NB4 (cell line): ENCODE data around the gene MEX3D.

ENCODE experiments used
- DNase-seq: peaks from one replicate; pipeline ENCODE4 v3.0.0; 2010; ENCODE audit warnings: low read depth
- H3K4me3 ChIP-seq: one replicate; pipeline ENCODE4 v1.5.1; 2011; ENCODE audit warnings: mild to moderate bottlenecking, low read depth, low read length, moderate library complexity
- CTCF ChIP-seq: IDR thresholded peaks from one replicate; pipeline ENCODE4 v1.5.1; 2012; ENCODE audit warnings: low read depth, low read length
- MYC ChIP-seq: IDR thresholded peaks from 2 replicates; pipeline ENCODE4 v1.6.1; 2011; ENCODE audit warnings: low read depth, low read length
- POLR2A ChIP-seq: IDR thresholded peaks from 2 replicates; pipeline ENCODE4 v1.6.1; 2011; ENCODE audit warnings: mild to moderate bottlenecking; ENCODE audit not compliant: insufficient read length; ENCODE audit errors: extremely low read depth
- TF ChIP-seq, protein P1 (sequence below): IDR thresholded peaks from 2 replicates; pipeline ENCODE4 v1.6.1; 2011; ENCODE audit warnings: low read depth, low read length

Gene MEX3D

DNA sequence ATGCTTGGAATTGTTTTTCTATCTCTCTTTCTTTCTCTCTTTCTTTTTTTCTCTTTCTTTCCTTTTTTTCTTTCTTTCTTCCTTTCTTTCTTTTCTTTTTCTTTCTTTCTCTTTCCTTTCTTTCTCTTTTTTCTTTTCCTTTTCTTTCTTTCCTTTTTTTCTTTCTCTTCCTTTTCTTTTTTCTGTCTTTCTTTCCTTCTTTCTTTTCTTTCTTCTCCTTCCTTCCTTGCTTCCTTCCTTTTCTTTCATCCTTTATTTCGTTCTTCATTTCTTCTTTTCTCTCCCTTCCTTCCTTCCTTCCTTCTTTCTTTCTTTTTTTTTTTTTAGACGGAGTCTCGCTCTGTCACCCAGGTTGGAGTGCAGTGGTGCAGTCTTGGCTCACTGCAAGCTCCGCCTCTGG is 1.9 kb upstream of the MEX3D start:
- no peak overlapping the region for H3K4me3 ChIP-seq
- TF ChIP-seq POLR2A (no peak), CTCF (no peak), MYC (no peak)
- TF ChIP-seq, protein P1, sequence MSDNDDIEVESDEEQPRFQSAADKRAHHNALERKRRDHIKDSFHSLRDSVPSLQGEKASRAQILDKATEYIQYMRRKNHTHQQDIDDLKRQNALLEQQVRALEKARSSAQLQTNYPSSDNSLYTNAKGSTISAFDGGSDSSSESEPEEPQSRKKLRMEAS, result no peak
- DNase-seq, result no peak

DNA sequence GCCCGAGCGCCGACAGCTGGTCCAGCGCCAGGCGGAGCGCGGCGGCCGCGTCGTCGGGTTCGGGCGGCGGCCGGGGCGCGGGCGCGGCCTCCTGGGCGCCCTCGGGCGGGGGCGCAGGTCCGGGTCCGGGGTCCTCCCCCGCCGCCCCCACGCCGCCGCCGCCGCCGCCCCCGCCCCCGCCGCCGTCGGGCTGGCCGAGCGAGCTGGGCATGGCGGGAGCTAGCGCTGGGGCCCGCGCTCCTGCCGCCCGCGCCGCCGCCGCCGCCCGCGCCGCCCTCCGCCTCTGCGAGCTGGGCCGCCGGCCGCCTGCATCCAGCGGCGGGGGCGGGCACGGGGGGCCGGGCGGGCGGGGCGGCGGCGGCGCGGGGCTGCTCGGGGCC is 287 bp downstream of the MEX3D start:
- H3K4me3 ChIP-seq, result no peak overlapping the region
- no peak for DNase-seq
- TF ChIP-seq MYC (no peak), POLR2A (no peak), CTCF (no peak)
- TF ChIP-seq, protein P1, result no peak

DNA sequence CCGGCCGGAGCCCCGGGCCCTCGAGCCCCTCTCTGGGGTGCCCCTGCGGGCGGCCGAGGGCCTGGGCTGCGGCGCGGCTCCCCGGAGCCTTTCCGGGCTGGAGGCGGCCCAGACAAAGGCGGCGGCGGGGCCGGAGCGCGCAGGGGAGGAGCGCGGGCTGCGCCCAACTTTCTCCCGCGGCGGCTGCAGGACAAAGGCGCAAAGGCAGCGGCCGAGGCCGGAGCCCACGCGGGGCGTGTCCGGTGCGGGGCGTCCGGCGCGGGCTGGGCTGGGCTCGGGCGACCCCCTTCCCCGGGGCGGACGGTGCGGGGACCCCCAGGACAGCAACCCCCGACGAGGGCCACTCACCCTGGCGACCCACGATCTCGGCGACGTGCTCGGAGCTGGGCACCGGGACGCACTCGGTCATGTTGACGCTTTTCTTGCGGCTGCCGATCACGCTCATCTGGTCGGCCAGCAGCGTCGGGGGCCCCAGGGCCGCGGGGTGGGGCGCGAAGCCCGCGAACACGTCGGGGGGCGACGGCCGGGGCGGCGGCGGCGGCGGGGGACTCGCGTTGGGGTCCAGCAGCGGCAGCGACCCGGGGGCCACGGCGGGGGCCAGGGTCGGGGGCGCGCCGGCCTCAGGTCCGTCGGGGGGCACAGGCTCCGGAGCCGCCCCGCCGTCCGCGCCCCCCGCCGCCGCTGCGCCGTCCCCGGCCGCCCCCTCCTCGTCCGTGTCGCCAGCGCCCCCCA is 843 bp downstream of the MEX3D start:
- no peak for DNase-seq
- no peak overlapping the region for H3K4me3 ChIP-seq
- TF ChIP-seq POLR2A (no peak), CTCF (no peak)
- TF ChIP-seq, protein P1, result no peak

DNA sequence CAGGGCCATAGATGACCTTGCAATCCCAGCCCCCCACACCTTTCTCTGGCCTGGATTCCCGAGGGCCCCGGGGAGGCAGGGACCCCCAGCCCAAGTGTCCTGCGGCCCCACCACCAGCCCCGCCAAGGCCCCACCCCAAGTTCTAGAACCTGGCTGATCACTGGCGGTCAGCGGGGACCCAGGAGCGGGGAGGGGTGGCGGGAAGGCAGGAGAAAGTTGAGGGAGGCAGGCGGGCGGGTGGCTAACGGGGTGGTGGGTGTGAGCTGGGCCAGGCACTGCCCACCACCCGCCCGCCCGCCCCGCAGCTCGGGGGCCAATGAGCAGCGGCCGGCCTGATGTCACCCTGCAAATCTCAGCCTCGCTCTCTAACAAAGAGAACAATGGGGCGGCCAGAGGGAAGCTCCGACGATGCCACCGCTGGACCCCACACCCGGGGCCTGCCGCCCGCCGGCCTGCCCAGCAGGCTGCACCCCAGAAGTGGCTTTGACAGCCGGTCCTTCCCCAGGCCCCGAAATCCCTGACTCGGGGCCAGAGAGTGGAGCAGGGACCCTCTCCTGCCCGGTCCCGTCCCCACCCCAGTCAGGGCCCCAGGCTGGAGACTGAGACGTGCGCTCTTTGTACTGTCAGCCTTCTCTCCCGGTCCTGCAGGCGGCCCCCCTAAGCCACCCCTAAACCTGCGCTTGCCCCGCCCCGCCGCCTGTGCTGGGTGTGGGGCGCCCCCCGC is 1.6 kb downstream of the MEX3D start:
- TF ChIP-seq MYC (no peak), POLR2A (no peak)
- TF ChIP-seq, protein P1, result no peak
- H3K4me3 ChIP-seq, result no peak overlapping the region
- no peak for DNase-seq

DNA sequence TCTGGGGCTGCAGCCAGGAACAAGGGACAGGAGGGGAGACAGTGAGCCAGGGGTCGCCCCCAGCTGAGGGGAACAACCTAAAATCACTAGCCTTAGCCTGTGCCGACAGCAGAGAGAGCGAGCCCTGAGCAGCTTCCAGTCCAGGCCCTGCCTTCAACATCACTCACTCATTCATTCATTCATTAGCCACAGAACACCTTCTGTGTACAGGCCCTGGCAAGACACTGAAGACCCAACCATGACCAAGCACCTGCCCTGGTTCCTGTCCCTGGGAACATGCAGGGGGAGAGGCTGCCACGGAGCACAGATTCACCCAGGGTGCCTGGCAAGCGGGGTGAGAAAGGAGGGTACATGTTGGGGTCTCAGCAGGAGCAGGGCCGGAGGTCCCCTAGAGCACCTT is 4.9 kb downstream of the MEX3D start:
- TF ChIP-seq, protein P1, result no peak
- no peak for TF ChIP-seq MYC
- TF ChIP-seq CTCF, result no peak
- no peak for TF ChIP-seq POLR2A
- no peak overlapping the region for H3K4me3 ChIP-seq
- DNase-seq, result no peak

- TF ChIP-seq POLR2A, result no peak
- no peak for TF ChIP-seq MYC
- TF ChIP-seq CTCF, result no peak
- TF ChIP-seq, protein P1, result no peak
- H3K4me3 ChIP-seq, result no peak overlapping the region
- no peak for DNase-seq
Observed at GRCh38 chr19:1561236-1561842, 6.8 kb downstream of the MEX3D start.
